Umbilical cord (tissue), 2 donors: ENCODE results near the gene MC1R. TPM values are rescaled to one million over a fixed set of nuclear protein-coding genes. Genes with fewer than 3 reads are reported as not detected.
"Not testable (repeated sequence)": the region's sequence is repeated elsewhere in the genome, so short reads cannot be mapped to it uniquely, and the experiment has no call there.

Experiments
- DNase-seq: peaks from one replicate; pipeline ENCODE4 v3.0.0-alpha.2; 2015; ENCODE audit warnings: low spot score
- total RNA-seq: library from RNA; depleted of rRNA; stranded (reverse); fragments of >200 nt; gene quantifications from one replicate; pipeline ENCODE4 v1.2.3, GENCODE V29; 2014; ENCODE audit warnings: low replicate concordance; ENCODE audit not compliant: insufficient read depth

MC1R gene
- 4.3 TPM for total RNA-seq

GRCh38 chr16:89918453-89919347, at the start of gene MC1R:
TSS of gene MC1R (plus strand) at chr16:89918862. CDS start at chr16:89919259, 397 bp downstream.
- DNase-seq = peak; percentile 68

- DNase-seq = no peak
These were observed 48.8 kb upstream of the MC1R start for GRCh38 chr16:89869911-89870310.

- DNase-seq = no peak
These were observed 48.2 kb upstream of the MC1R start for GRCh38 chr16:89870440-89870839.

GRCh38 chr16:89871895-89872294, 46.8 kb upstream of the MC1R start:
- no peak for DNase-seq

- peak; percentile 90 for DNase-seq
These were observed 45.3 kb upstream of the MC1R start, which contains the start of gene TCF25 for GRCh38 chr16:89873109-89873971. TSS of gene TCF25 (plus strand) at chr16:89873592. CDS start at chr16:89873668, 76 bp downstream.

GRCh38 chr16:89873972-89874689, 44.5 kb upstream of the MC1R start:
- DNase-seq = peak; percentile 97

GRCh38 chr16:89879123-89879522, 39.5 kb upstream of the MC1R start:
- DNase-seq = not testable (repeated sequence)

GRCh38 chr16:89880477-89881367, 37.9 kb upstream of the MC1R start:
- DNase-seq = peak; percentile 48

GRCh38 chr16:89881368-89881730, 37.3 kb upstream of the MC1R start:
- no peak for DNase-seq

GRCh38 chr16:89883346-89884040, 35.2 kb upstream of the MC1R start:
- DNase-seq = no peak

GRCh38 chr16:89884041-89884421, 34.6 kb upstream of the MC1R start:
- DNase-seq = no peak

GRCh38 chr16:89887243-89887642, 31.4 kb upstream of the MC1R start:
- DNase-seq = no peak

GRCh38 chr16:89890200-89890599, 28.5 kb upstream of the MC1R start:
- no peak for DNase-seq

- DNase-seq = no peak
These were observed 27.6 kb upstream of the MC1R start for GRCh38 chr16:89890886-89891657.

- no peak for DNase-seq
These were observed 26.5 kb upstream of the MC1R start for GRCh38 chr16:89892055-89892630.

- no peak for DNase-seq
These were observed 26.0 kb upstream of the MC1R start for GRCh38 chr16:89892635-89893034.

- DNase-seq = no peak
These were observed 24.8 kb upstream of the MC1R start for GRCh38 chr16:89893642-89894548.
